RWPE2 (cell line): ENCODE measurements around the gene NME1.

Experiments
- ATAC-seq: fragments of 200-7000 bp; cut with Tn5 transposase; 3 replicates; pipeline ENCODE4 v1.9.1; 2021; ENCODE audit warnings: low read depth
- DNase-seq: peaks from one replicate; pipeline ENCODE4 v3.0.0-alpha.2; 2020; ENCODE audit warnings: low spot score
- H3K27ac ChIP-seq: fragments of 450-650 bp; 2 replicates; pipeline ENCODE4 v1.5.1; 2017; ENCODE audit warnings: mild to moderate bottlenecking; ENCODE audit not compliant: poor library complexity, severe bottlenecking
- H3K27me3 ChIP-seq: fragments of 250-450 bp; sonication (Bioruptor Pico); 2 replicates; pipeline ENCODE4 v1.5.1; 2021; ENCODE audit warnings: mild to moderate bottlenecking, moderate library complexity; ENCODE audit not compliant: insufficient read depth, poor library complexity, severe bottlenecking
- H3K36me3 ChIP-seq: fragments of 250-450 bp; sonication (Bioruptor Pico); 2 replicates; pipeline ENCODE4 v1.5.1; 2020; ENCODE audit warnings: low read depth, mild to moderate bottlenecking, moderate library complexity
- H3K4me1 ChIP-seq: fragments of 250-450 bp; sonication (Bioruptor Pico); 2 replicates; pipeline ENCODE4 v1.5.1; 2021; ENCODE audit warnings: mild to moderate bottlenecking, moderate library complexity; ENCODE audit not compliant: insufficient read depth, poor library complexity, severe bottlenecking
- H3K4me3 ChIP-seq: fragments of 250-450 bp; sonication (Bioruptor Pico); 2 replicates; pipeline ENCODE4 v1.5.1; 2021; ENCODE audit warnings: mild to moderate bottlenecking, moderate library complexity; ENCODE audit not compliant: severe bottlenecking
- H3K9me3 ChIP-seq: fragments of 250-450 bp; sonication (Bioruptor Pico); 2 replicates; pipeline ENCODE4 v1.5.1; 2021; ENCODE audit warnings: mild to moderate bottlenecking, moderate library complexity; ENCODE audit not compliant: severe bottlenecking
- TF ChIP-seq, protein P1 (sequence below): fragments of 450-650 bp; IDR thresholded peaks from one replicate; pipeline ENCODE4 v1.5.1; 2017; ENCODE audit warnings: mild to moderate bottlenecking, moderate library complexity; ENCODE audit not compliant: poor library complexity, severe bottlenecking

NME1 gene

DNA sequence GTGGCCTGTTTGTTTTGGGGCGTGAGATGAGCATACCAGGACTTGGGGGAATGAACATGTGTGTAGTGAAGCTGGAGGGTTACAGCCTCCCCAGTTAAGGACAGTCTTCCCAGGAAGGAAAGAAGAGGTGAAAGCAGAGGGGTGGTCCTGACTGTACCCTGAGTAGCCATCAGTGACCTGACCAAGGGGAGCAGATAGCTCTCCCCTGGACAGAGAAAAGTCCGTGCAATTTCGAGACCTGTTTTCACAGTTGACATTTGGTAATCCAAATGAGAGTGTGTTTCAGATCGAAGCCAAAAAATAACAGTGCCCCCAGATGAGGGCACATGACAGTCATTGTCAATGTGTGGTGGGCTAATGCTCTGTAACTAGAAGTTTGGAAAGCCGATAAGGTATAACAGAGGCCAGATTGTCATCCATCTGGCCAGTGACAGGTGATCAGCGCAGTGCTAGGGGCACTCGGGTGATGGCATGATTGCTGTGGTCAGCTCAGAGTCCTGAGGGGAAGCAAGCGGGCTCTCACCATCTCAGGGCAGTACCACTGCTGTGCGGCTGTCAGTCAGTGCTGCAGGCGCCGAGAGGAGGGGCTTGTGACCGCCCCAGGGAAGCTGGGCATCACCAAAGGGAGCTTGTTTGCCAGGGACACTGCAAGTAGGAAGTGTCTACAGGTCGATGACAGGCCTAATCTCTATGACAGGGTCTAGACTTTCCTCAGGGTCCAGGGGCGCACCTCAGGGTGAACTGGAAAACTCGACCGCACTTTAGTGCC, 11.7 kb downstream of the NME1 start:
- DNase-seq (no peak), ATAC-seq (no peak)
- peaks cover 62% of the 10 kb centered on the region for H3K36me3 ChIP-seq
- peak overlapping the region; percentile 84 for H3K4me3 ChIP-seq
- TF ChIP-seq, protein P1, sequence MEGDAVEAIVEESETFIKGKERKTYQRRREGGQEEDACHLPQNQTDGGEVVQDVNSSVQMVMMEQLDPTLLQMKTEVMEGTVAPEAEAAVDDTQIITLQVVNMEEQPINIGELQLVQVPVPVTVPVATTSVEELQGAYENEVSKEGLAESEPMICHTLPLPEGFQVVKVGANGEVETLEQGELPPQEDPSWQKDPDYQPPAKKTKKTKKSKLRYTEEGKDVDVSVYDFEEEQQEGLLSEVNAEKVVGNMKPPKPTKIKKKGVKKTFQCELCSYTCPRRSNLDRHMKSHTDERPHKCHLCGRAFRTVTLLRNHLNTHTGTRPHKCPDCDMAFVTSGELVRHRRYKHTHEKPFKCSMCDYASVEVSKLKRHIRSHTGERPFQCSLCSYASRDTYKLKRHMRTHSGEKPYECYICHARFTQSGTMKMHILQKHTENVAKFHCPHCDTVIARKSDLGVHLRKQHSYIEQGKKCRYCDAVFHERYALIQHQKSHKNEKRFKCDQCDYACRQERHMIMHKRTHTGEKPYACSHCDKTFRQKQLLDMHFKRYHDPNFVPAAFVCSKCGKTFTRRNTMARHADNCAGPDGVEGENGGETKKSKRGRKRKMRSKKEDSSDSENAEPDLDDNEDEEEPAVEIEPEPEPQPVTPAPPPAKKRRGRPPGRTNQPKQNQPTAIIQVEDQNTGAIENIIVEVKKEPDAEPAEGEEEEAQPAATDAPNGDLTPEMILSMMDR, result no peak
- no peaks in the 10 kb centered on the region for H3K9me3 ChIP-seq
- no peaks in the 10 kb centered on the region for H3K27me3 ChIP-seq
- no peaks in the 10 kb centered on the region for H3K4me1 ChIP-seq
- H3K27ac ChIP-seq, result peak overlapping the region; percentile 77

DNA sequence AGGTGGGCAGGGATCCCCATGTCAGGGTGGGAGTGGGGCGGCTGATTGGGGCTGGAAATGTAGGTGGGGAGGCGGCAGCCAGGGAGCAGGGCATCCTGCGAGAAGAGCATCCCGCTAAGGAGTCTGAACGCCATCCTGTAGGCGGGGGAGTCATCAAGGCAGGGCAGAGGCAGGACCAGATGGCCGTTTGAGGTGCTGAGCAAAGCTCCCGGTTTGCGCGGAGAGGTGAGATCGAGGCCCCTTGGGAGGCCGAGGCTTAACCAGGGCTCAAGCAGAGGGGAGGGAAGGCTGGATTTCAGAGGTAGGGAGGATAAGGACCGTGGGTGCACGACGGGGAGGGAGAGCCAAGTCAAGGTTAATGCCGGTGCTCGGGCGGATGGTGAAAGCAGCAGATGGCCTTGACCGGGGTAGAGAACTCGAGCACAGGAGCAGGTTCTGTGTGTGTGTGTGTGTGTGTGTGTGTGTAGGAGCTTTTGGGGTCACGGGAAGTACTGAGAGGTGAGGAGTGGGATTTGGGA, 12.4 kb downstream of the NME1 start:
- no peaks in the 10 kb centered on the region for H3K4me1 ChIP-seq
- DNase-seq (peak; percentile 64), ATAC-seq (peak; percentile 43)
- H3K27ac ChIP-seq, result peak overlapping the region; percentile 77
- no peaks in the 10 kb centered on the region for H3K9me3 ChIP-seq
- peaks cover 62% of the 10 kb centered on the region for H3K36me3 ChIP-seq
- TF ChIP-seq, protein P1, result no peak
- no peaks in the 10 kb centered on the region for H3K27me3 ChIP-seq
- peak overlapping the region; percentile 84 for H3K4me3 ChIP-seq

DNA sequence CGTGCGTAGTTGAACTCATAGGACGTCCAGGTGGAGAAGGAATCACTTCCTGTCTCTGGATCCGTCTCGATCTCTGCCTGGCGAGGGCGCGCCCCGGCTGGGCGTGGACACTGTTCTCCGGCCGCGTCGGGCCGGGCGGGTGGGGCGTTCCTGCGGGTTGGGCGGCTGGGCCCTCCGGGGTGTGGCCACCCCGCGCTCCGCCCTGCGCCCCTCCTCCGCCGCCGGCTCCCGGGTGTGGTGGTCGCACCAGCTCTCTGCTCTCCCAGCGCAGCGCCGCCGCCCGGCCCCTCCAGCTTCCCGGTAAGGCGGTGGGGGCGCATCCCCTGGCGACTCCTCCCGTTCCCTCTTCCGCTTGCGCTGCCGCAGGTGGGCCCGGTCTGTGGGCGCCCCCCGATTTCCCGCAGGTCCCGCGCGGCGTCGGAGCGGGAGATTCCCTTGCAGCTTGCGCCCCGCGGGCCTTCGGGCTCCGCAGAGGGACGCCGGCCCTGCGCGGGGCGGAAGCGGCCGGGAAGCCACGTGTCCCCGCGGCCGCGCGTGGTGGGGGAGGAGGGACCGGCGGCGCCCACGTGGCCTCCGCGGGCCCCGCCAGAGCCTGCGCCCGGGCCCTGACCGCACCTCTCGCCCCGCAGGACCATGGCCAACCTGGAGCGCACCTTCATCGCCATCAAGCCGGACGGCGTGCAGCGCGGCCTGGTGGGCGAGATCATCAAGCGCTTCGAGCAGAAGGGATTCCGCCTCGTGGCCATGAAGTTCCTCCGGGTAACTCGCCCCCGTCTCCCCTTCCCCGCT, 13.0 kb downstream of the NME1 start, which contains the start of gene NME2:
NME2 (plus strand) TSS at position 214 of the 789 bp plus-strand sequence; CDS start at position 634, 420 bp downstream.
- no peaks in the 10 kb centered on the region for H3K4me1 ChIP-seq
- TF ChIP-seq, protein P1, result no peak
- no peaks in the 10 kb centered on the region for H3K9me3 ChIP-seq
- H3K27me3 ChIP-seq, result no peaks in the 10 kb centered on the region
- peak within 1 kb of the TSS; percentile 84 for H3K4me3 ChIP-seq
- ATAC-seq (peak; percentile 88), DNase-seq (peak; percentile 92)
- H3K36me3 ChIP-seq, result peaks cover 62% of the 10 kb centered on the region
- H3K27ac ChIP-seq, result peak within 1 kb of the TSS; percentile 77

DNA sequence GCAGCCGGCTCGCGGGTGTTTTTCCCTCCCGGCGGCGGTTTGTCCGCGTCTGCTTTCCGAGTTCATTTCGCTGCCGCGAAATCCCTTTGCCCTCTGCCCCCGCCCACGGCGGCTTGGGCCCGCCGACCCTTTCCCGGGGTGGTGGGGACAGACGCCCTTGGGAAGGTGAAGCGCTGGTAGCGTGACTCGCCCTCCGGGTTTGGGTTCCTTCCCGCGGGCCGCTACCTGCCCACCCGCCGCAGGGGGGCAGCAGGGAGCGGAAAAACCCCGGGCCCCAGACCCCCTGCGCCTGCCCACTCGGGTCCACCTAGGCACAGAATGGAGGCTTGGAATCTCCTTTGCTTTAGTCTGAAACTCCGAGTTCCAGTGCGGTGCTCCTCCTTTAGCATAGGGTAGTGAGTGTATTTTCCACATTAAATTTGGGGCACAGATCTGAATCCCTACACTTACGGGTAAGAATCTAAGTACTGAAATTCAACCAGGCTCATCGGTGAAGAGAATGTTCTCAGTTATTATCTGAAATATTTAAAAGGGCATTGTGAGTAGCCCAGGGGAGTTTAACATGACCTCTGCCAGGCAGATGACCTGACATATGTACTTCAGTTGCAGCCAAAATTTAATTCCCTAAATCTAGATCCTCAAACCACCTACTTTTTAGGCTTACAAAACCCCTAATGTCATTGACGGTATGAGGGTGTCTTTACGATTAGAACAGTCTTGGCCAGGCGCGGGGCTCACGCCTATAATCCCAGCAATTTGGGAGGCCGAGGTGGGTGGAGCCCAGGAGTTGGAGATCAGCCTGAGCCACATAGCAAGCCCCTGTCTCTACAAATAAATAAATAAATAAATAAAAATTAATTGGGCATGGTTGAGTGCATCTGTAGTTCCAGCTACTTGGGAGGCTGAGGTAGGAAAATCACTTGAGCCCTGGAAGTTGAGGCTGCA, 13.9 kb downstream of the NME1 start:
- TF ChIP-seq, protein P1, result peak; percentile 91
- Histone ChIP-seq H3K27ac (peak overlapping the region; percentile 77), H3K27me3 (no peaks in the 10 kb centered on the region), H3K4me1 (no peaks in the 10 kb centered on the region), H3K9me3 (no peaks in the 10 kb centered on the region), H3K4me3 (peak overlapping the region; percentile 84), H3K36me3 (peaks cover 63% of the 10 kb centered on the region)
- DNase-seq, result no peak
- ATAC-seq, result peak; percentile 40; the same call in 2 of the 3 replicates
